GM18498 (cell line): ENCODE measurements around the gene PHLDB2.

Source experiments
- ATAC-seq: cut with Tn5 transposase; IDR thresholded peaks from one replicate; pipeline ENCODE4 v1.9.1; 2021; ENCODE audit warnings: mild to moderate bottlenecking, moderate library complexity; ENCODE audit not compliant: unreplicated experiment

Gene PHLDB2

DNA sequence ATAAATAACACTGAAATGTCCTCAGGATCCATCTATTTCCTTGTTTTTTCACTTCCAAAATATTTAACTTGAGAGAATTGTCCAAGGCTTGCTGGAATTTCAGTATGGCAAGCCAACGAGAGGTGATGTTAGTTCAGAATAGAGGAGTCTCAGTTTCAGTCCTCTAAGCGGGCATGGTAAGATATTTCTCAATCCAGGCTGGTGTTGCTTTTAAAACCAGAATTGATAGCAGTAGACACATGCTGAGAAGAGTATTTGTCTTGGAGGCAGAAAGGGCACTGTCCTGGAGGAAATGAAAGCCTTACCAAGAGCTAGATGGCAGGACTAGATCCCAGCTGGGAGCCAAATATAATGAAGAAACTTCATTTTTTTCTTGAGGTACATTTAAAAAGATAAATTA, 23.1 kb downstream of the PHLDB2 start:
- peak; percentile 5 for ATAC-seq

DNA sequence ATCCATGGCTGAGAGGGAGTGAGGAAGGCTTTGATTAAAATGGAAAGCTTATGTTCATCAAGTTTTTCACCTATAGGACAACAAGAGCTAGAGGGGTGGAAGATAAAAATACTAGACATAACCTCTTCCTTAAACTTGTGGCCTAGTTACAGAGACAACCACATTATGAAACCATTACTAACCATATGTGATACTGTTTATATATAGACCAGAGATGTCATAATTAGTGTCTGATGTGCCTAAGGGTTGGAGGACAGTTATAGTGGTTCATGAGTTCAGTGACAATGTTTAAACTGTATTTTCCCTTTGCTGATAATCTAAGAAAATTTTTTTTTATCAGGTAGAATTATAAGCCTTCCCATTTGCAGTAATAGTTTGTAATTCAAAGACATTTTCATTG, 23.7 kb downstream of the PHLDB2 start:
- peak; percentile 99 for ATAC-seq

DNA sequence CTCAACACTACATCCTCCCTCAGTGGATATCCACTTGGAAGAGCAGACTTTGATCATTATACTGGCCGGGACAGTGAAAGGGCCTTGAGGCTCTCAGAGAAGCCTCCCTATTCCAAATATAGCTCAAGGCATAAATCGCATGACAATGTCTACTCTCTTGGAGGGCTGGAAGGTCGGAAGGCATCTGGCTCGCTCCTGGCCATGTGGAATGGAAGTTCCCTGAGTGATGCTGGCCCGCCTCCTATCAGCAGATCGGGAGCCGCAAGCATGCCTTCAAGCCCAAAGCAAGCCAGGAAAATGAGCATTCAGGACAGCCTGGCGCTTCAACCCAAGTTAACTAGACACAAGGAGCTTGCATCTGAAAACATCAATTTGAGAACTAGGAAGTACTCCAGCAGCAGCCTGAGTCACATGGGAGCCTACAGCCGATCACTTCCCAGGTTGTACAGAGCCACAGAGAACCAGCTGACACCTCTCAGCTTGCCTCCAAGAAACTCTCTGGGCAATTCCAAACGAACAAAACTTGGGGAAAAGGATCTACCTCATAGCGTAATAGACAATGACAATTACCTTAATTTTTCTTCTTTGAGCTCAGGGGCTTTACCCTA, 25.4 kb downstream of the PHLDB2 start:
- ATAC-seq, result no peak

DNA sequence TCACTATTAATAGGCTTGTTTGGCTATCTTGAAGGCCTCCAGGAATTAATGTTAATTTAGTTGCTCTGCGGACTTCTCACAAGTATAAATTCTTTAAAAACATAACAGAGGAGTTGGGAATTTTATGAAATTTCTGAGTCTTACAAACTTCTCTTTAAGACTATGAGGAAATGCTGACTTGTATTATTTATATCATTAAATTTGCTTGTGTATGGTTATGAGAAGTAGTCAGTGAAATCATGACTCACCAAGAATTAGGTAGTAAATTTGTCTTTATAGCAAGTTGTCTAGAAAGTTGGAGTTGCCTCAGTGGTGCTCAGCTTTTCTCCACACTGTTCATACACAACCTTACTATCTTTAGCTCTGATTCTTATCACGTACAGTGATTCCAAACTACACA, 26.5 kb downstream of the PHLDB2 start:
- ATAC-seq, result no peak

DNA sequence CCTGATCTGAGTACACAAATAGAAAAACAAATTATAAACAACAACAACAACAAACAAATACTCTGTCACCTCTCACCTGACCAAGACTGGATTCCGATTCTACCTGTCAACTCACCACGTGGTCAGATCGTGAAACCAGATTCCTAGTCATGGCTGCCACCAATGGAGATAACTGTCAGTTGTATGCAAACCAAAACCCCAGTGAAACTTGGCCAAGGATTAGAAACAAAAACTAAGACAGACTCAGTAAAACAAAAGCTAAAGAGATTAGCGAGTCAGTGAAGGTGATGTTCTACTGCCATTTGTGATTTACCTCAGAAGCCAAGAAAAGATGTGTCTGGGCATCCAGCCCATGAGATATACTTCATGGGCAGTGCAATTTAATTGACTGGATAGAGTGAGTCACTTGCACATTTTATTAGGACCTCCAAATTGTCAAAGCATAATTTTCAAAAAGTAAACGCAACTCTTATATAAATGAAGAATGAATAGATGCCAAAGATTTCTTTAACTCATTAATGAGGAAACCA, 31.1 kb downstream of the PHLDB2 start:
- ATAC-seq, result no peak

DNA sequence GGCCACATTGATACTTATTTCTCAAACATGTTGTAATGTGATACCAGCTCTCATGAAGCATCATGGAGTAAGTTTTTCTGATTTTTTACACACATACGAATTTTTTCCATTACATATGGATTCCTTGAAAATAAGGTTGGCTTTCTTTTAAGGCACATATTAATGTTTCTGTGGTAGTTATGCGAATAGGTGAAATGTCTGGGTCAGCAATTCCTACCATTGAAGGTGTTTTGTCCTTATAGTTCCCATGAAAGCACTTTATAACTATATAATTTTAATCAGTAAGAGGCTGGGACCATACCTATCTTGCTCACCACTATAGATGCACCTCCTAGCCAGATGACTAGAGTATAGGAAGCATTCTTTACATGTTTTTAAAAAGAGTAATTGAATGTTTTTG, 33.0 kb downstream of the PHLDB2 start:
- ATAC-seq, result no peak

DNA sequence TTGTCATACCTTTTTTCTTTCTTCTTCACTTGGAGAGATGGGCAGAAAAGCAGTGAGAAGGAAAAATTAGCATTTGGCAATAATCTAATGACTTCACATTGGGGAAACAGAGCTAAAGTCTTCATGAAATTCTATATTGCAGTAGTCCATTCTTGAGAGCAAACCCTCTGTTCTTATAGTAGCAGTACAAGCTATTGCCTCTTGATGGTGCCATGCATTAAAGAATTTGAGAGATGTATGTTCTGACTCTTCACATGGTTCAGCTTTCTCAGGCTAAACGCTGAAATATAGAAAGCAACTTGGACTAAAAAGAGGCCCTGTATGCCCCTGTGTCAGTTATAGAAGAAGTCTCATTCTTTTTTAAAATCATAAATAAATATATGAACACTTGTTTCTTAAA, 36.0 kb downstream of the PHLDB2 start:
- ATAC-seq, result no peak

DNA sequence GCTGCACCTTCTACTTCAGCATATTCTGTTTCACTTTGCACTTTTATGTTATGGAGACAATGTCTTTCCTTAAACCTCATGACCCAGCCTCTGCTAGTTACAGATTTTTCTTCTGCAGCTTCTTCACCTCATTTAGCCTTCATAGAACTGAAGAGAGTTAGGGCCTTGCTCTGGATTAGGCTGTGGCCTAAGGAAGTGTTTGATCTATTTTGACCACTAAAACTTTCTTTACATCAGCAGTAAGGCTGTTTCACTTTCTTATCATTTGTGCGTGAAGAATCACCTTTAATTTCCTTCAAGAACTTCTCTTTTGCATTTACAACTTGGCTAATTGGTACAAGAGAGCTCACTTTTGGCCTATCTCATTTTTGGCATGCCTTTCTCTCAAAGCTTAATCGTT, 40.9 kb downstream of the PHLDB2 start:
- no peak for ATAC-seq

DNA sequence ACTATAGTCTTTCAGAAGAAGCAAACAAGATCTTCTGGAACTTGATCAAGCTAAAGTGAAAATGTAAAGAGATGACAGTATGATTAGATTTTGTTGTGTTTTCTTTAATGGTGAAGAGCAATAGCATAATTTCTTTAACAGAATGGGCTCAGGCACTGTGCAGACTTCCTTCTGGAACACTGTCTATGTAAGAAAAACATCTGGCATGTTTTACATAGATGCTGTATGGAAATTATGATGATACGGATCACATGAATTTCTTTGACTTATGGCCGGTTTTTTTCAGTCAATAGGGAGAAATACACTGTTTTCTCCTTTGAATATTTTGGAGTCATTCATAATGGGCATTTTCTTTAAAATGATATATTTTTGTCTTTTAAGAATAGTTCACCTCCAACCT, 42.6 kb downstream of the PHLDB2 start:
- ATAC-seq, result no peak

DNA sequence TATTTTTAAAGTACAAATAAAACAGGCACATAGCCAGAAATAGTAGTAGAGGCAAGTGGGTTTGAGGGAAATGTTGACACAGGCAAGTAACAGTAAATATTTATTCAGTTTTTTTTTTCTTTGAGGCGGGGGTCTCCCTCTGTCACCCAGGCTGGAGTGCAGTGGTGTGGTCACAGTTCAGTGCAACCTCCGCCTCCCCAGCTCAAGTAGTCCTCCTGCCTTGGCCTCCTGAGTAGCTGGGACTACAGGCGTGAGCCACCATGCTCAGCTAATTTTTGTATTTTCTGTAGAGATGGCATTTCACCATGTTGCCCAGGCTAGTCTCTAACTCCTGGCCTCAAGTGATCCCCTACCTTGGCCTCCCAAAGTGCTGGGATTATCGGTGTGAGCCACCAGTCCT, 43.5 kb downstream of the PHLDB2 start:
- no peak for ATAC-seq

DNA sequence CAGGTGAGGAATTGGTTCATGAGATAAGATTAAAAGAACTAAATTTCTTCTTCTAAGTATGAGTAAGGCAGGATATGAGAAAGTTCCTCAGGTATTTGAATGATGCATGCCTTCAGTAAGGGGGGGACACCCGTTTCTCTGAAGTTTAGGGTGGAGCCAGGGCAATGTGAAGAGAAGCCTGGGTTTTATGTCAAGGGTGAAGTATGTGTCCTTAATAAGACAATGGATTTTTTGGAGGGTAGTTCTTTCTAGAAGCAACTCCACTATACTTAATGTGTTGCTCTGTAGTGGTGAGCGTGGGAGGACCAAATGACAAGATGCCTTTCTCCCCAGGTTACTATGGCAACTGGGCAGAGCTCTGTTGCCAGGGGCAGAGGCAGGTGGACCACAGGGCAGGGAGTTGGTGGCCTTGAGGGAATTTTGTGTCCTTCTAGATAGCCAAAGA, 44.0 kb downstream of the PHLDB2 start:
- no peak for ATAC-seq

DNA sequence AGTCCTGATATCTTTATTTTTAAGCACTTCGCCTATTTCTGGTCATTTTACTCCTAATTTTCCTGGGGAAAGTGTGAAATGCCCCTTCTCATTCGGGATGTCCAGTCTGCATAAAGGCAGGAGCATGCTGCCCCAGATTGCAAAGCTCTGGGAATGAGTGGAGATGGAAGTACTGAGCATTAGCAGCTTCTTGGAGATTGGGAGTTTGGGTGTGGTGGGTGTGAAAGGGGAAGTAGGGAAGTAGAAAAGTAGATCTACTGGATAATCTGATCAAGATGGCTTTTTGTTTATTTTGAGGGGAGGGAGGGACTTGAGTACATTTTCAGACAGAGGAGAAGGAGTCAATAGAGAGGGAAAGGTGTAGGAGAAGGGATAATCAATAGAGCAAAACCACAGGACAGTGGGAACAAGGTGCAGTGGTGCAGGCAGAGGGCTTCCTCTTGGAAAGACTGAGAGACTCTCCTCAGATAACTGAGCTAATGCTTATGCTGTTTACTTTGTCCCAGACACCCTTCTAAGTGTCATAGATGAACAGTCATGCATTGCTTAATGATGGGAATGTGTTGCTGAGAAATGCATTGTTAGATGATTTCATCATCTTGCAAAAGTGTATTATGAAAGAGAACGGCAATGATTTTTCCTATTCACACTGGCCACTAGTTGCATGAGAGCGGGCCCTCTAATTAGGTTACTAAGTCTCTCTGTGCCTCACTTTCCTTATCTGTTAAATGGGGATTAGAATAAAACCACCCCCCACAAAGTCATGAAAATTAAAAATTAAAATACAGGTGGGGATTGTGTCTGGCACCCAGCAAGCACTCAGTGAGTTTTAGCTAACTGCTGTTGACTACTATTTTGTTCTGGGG, 45.5 kb downstream of the PHLDB2 start:
- ATAC-seq, result no peak

DNA sequence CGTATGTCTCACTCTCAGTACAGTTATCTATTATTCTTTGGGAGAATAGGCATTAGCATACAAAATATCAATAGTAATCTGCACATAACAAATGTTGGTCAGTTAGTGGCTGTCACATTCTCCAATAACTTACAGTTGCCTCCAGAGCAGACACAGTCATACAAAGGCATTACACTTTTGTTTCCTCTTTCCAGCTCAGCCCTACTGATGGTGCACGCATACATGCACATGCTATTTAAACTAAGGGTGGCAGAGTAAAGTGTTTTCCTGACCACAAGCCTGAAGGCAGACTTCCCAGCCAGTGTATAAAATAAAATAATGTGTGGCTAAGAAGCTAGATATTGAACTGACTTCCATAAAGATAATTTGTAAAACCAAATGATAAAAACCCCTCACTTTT, 47.6 kb downstream of the PHLDB2 start:
- no peak for ATAC-seq

DNA sequence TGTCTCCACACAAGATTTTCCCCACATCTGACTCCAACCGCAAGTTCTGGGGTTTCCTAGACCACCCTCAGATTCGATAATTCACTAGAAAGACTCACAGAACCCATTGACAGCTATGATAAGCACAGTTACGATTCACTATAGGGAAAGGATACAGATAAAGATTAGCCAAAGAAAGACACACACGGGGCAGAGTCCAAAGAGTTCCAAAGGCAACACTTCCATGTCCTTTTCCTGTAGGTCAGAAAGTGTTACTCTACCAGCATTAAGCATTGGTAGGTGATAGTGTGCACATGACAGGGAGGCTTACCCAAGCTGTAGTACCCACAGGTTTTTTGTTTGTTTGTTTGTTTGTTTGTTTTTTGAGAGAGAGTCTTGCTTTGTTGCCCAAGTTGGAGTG, 48.1 kb downstream of the PHLDB2 start:
- ATAC-seq, result no peak

DNA sequence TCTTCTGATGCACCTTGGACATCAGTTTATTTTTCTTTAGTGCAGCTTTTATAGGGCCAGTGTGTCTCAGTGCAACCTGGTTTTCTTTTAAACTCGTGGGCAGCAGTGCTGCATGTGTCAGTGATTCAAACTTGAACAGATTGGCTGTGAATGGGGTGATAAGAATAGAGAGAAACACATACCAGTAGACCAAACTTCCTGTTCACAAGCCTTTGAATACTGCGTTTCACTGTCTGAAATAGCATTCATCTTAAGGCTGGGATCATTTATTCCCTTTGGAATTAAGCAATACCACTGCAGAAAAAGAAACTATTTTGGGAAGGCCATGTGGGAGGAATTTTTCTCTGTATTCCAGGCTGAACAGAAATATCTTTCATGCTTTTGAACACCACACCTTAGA, 51.7 kb downstream of the PHLDB2 start:
- ATAC-seq, result no peak

DNA sequence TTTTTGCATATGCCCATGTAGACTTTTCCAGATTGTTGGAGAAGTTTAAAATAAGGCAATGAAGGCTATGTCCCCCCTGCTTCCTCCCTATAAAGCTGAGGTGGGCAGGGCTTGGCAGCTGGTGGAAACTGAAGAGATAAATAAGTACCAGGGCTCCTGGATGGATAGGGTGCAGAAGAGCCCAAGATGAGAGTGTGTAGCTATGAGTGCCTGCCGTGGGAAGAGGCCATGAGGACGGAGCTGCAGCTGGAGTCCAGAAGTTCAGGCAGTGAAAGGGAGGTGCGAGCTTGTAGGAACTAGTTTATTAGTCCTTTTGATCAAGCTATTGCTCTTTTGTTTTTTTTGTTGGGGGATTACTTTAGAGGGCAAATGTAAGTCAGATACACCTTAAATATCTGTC, 52.4 kb downstream of the PHLDB2 start:
- ATAC-seq, result no peak

DNA sequence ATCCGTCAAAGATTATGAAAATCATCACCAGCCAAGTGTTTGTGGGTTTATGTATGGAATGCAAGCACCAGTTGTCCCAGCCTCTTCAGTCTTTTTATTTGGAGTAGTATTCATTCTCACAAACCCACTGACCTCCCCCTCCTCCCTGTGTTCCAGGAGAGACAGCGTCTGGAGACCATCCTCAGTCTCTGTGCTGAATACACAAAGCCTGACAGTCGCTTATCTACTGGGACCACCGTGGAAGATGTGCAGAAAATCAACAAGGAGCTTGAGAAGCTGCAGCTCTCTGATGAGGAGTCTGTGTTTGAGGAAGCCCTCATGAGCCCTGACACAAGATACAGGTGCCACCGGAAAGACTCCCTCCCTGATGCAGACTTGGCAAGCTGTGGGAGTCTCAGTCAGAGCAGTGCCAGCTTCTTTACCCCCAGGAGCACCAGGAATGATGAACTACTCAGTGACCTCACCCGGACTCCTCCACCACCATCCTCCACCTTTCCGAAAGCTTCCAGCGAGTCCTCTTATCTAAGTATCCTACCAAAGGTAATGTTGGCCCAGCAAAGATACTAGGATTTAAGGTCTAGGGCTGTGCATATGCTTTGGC, 54.2 kb downstream of the PHLDB2 start:
- no peak for ATAC-seq

DNA sequence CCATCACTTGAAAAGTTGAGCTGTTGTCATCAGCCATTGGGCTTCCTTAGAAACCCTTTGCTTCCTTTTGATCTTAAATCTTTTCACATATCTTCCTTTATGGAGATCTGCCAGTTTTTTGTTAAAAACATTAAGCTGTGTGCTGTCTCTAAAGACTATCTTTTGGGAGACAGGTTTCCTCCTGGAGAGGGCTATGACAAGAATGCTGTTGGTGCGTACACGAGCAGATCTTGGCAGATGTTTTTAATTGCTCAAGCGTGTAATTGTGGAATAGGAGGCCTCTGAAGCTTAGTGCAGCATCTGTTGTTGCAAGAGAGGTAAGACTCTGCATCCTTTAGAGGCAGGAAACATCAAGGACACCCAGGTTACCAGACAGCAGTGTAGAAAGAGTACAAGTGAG, 56.8 kb downstream of the PHLDB2 start:
- ATAC-seq, result no peak

DNA sequence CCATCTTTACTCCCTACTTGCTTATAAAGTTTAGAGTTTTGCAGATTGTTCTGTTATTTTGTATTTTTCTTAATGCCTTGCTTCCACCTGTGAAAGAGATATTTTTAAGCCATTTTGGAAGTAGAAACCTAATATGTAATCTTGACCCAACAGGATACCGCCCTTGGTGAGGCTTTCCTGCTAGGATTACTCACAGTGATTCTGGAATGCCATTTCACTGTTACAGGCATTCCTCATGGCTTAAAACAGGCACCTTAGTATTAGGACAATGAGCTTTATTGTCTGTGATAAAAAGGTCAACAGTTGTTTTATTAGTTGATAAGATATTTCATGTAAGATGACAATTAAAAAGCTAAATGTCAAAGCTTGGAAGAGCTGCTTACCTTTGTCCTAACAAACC, 58.2 kb downstream of the PHLDB2 start:
- ATAC-seq, result no peak

DNA sequence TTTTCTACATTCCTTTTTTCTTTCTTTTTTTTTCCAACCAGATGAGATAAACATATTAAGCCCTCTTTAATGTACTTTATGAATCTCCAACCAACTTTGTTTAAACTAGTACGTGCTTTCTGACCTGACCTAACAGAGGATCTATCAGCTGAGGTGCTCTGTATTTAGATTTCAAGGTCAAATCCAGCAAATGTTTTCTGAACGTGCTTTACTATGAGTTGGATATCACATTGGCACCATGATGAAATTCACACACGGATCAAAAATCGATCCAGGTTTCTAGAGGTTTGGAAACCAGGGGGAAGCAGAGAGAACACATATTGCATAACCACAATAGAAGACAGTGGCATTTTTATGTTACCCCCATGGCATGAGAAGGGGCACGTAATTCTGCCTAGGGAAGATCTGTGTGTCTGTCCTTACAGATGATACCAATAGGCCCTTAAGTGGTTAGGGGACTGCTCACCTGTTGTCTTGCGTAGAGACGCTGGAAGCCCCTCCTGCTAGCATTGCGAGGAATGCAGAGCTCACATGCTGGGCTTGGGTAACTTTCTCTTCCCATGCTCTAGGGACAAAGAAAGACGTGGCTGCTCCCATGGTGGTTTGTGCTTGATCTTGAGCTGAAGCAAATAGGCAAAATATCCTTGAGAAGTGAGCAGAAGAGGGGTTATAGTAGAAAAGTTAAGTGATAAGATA, 60.5 kb downstream of the PHLDB2 start:
- ATAC-seq, result no peak

DNA sequence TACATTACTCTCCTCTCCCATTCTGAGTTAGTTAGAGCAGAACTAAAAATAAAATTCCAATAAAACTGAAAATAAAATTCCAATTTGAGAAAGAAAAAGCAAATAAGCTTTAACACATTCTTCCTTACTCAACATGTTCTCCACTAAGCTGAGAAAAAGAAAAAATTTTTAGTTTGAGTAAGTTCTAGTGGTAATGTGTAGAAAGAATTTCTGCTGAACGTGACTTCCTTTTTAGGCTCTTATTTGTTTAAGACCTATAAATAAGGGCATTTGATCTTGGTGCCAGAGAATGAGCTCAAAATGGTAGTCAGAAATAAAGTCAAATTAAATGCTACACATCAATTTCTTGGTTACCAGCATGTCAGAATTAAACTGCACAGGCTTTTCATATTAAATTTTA, 62.1 kb downstream of the PHLDB2 start:
- no peak for ATAC-seq
